ENCODE measurements around the gene YRDC. TPM values are rescaled to one million over a fixed set of nuclear protein-coding genes. Genes with fewer than 3 reads are reported as not detected.

Gene YRDC
- total RNA-seq, 2 experiments from 2014 or later, result 70.4 to 75.3 TPM

DNA sequence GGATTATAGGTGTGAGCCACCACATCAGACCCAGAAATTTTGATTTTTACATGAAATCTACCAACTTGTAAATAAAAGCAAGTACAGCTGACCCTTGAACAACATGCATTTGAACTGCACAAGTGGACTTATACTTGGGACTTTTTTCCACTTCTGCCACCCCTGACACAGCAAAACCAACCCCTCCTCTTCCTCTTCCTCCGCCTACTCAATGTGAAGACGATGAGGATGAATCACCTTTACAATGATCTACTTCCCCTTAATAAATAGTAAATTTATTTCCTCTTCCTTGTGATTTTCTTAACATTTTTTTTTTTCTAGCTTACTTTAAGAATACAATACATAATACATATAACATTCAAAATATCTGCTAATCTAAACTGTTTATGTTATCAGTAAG, 17.5 kb upstream of the YRDC start:
- POLR2A ChIA-PET, result no interaction called here
- CTCF ChIA-PET, result interaction anchor here (1.2 kb wide), 1 partner anchor 8 kb away, joined by 3 read pairs; no protein-coding TSS in a partner anchor

DNA sequence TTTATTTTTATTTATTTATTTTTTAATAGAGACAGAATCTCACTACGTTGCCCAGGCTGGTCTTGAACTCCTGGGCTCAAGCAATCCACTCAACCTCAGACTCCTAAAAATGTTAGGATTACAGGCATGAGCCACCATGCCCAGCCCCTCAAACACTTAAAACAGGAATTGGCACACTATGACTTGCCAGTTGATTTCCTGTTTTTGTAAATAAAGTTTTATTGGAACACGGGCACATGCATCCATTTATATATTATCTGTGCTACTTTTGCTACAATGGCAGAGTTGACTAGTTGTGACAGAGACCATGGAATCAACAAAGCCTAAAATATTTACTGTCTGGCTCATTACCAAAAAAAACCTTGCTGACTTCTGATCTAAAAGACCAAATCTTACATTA, 16.0 kb upstream of the YRDC start:
- ChIA-PET POLR2A (interaction anchor here (1.2 kb wide), 1 partner anchor 108 kb away, joined by 4 read pairs; no protein-coding TSS in a partner anchor), CTCF (interaction anchor here (1.8 kb wide), 1 partner anchor 36 kb away, joined by 8 read pairs; no protein-coding TSS in a partner anchor)

DNA sequence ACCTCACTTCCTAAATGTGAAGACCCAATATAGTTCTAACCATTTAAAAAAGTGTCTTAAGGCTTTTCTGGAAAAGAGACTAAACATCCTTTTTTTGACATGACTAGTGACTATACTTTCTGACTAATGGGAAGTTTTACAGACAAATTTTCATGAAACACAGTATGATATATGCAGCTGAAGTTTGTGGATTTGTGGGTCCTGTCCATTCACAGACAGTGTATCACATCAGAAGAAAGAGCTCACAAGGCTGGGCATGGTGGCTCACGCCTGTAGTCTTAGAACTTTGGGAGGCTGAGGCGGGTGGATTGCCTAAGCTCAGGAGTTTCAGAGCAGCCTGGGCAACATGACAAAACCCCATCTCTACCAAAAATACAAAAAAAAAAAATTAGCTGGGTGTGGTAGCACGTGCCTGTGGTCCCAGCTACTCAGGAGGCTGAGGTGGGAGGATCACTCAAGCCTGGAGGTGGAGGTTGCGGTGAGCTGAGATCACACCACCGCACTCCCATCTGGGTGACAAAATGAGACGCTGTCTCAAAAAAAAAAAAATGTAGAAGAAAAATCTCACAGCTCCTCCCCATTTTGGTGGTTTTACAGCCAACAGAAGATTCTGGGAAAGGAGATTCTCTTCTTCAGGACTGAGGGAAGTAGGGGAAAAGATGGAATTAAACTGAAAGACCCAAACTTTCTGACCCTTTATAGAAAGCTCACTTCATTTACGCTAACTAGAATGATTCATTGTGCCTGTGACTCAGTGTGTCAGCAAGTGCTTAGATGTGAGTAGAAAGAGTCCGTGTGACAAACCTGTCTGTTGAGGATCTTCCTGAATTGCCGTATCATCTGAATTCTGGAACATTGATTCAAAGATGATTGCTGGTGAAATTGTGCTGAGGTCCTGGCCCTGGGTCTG, 15.2 kb upstream of the YRDC start:
- POLR2A ChIA-PET, result interaction anchor here (1.1 to 1.2 kb wide), 2 partner anchors 15 to 108 kb away, joined by 4 read pairs; partner anchors contain the start of genes C1orf122 and YRDC

DNA sequence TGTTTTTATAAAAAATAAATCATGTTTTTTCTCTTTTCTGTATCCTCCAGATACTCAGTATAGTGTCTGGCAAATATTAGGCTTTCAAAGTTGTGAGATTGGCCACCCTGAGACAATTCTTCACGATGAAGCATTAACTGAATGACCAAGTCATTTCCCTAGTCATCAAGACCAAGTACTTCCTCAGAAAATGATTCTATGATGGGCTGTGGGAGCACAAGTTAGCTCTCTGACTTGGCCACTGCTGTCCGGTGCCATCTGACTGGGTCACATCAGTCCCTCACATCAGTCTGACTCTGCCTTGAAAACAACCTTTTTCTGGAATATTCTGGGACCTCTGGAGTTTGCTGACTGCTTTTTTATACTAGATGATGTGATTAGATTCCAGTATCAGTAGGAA, 13.5 kb upstream of the YRDC start:
- CTCF ChIA-PET, result interaction anchor here (0.8 kb wide), 1 partner anchor 13 kb away, joined by 3 read pairs; the partner anchor contains the start of genes C1orf122 and YRDC
- POLR2A ChIA-PET, result interaction anchor here (0.5 kb wide), 1 partner anchor 130 kb away, joined by 5 read pairs; no protein-coding TSS in a partner anchor

More for the DNA sequence above, 15.2 kb upstream of the YRDC start:
- CTCF ChIA-PET, result interaction anchor here (1.0 to 1.8 kb wide), 3 partner anchors 15 to 131 kb away, joined by 3 to 8 read pairs (median 6); partner anchors contain the start of genes C1orf122, CDCA8 and YRDC

DNA sequence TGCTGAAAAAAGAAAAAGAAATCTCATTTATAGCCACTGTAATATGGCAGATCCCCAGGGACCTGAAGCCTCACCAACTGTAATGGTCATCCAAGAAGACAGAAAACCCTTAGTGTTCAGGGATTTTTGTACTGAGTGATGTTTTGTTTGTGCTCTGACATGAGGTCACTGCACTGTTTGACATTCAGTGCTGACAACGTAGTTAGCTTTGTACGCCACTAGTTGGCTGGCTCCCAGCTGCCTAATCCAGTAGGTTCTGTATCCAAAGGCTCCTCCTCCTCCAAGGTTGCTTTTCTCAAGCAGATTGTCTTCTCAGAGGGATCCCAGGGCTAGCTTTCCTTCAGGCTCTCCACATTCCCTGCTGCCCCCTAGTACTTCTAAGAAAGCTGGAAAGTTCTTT, 9.5 kb upstream of the YRDC start:
- ChIA-PET CTCF (interaction anchor here (1.3 kb wide), 1 partner anchor 8 kb away, joined by 3 read pairs; no protein-coding TSS in a partner anchor), POLR2A (interaction anchor here (0.6 kb wide), 1 partner anchor 78 kb away, joined by 3 read pairs; no protein-coding TSS in a partner anchor)

DNA sequence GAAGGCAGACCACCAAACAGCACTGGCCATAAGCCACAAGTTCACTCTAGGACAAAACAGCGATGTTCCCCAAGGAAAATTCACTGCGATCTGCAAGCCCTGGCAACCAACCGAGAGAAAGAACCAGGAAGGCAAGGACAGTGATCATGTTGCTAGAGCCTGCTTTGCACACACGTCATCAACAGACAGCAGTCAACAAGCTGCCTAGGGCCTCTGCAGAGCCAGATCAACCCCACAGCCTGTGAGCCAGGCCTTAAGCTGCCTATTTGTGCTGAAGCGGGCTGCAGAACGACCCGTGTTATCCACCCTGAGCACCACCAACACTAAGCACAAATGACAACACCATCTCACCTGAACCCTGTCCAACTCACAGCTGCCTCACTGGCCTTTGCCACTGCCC, 6.2 kb upstream of the YRDC start:
- POLR2A ChIA-PET, result no interaction called here
- CTCF ChIA-PET, result no interaction called here

DNA sequence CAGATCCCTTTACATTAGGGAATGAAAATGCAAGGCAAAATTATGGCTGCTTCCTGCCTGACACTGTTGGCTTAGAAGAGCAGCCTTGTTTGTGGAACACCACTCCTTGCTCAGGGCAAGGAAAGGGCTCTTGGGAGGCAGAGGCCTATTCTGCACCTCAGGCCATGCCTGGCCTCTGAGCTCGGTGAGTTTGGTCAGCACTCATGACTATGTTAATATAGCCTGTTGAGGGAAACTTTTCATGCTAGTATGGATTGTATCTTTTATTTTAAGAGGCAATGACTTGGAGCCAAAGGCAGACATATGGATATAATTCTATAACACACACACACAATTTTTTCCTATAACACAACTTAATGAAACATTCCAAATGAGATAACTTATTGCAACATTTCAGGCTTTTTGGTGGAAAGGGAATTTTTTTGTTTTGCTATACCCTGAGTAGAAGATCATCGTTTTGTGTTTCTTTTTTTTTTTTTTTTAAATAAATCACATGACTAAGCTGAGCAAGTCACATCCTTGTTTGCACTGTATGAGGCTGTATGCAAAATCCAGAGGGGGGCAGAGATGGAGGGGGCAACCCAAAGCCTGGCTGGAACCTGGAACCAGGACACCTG, 5.6 kb upstream of the YRDC start:
- POLR2A ChIA-PET, result no interaction called here
- CTCF ChIA-PET, result no interaction called here

DNA sequence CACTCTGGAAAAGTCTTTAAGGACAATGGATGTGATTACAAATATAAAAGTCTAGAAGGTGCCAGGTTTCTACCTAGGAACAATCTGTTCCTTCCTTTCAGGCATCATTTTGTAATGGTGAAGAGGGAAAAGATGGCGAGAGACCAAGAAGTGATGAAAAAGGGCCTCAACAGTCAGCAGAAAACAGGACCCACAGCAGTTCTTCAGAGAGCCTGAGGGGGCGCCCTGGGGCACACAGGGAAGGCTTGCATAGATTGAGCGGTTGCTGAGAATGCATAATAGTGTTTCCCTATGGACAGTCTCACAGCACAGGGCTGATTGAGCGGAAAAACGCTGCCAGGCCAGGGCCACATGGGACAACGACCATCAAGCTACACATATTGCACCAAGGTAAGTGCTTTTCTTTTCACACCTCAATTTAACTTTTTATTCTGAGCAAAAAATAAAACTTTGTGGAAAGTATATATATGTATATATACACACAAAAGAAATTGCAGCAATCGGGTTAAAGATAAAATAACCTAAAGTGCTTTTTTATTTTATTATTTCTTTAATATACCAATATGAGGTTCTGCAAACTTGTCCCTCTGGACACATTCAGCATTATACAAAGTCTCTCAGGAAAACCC, 3.1 kb upstream of the YRDC start:
- POLR2A ChIA-PET, result no interaction called here
- CTCF ChIA-PET, result no interaction called here

DNA sequence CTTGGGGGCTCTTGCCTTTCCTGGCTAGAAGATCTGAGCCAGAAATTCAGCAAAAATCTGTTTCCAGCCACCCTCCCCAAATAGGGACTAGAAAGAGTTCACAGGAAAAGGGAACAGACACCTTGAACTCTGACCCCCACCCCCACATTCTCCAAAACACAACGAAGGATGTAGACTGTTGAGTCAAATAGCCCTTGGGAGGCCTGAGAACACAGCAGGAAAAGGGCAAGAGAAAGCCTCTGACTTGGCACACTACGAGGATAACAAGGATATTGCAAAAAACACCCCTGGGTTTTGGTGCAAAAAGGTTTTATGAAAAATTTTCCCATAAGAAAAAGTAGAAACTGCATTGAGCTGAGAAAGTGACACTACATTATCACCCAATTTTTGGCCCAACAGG, 1.9 kb upstream of the YRDC start:
- ChIA-PET CTCF (no interaction called here), POLR2A (no interaction called here)

DNA sequence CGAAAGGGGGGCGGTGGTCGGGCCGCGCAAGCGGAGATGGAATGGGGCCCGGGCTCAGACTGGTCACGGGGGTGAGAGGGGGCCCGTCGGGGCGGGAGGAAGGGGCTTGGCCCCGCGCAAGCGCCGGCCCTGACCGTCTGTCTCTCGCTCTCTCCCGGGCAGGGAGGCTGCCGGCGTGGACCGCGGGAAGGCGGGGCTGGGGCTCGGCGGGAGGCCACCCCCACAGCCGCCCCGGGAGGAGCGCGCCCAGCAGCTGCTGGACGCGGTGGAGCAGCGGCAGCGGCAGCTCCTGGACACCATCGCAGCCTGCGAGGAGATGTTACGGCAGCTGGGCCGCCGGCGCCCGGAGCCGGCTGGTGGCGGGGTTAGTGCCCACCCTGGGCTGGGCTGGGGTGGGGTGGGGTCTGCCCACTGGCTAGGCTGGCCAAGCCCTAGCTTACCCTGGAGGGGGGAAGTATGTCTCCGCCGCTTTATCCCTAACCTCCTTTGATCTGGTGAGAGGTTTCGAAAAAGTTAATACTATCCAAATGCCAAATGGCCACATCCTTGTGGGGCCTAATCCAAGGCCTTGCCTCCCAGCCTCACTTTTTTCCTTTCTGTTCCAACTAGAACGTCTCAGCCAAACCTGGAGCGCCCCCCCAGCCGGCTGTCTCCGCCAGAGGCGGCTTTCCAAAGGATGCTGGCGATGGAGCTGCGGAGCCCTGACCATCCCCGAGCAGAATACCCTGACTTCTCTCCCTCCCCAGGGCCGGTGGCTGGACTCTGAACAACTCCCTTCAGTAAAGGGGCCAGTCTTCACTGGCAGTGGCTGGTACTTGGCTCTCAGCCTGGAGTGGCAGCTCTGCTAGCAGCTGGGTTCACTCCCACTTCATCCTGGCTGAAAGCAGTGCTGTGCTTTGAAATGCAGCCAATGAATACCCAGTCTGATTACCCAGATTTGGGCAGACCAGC, 636 bp upstream of the YRDC start:
- POLR2A ChIA-PET, result interaction anchor here (0.6 to 3.2 kb wide), 6 partner anchors 14 to 245 kb away, joined by 3 to 13 read pairs (median 6); partner anchors contain the start of genes CDCA8 and MTF1
- CTCF ChIA-PET, result interaction anchor here (0.9 to 3.1 kb wide), 4 partner anchors 13 to 118 kb away, joined by 3 to 16 read pairs (median 6); partner anchors contain the start of gene MTF1

DNA sequence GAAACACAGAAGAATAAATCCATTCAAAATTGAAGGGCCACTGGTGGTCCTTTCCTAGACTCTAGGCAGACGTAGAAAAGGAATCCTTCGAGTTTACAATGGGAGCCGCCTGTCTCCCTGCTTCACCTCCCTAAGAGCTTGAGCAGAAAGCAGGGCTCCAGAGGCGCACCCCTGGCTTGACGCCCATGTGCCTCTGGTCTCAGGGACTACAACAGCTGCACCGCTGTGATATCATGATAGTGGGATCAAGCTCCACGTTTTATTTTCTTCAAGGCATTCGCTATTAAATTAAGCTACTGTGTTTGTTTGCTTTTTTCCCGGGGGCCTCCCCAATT, 821 bp downstream of the YRDC start:
- CTCF ChIA-PET, result interaction anchor here (1.1 to 3.1 kb wide), 3 partner anchors 21 to 116 kb away, joined by 3 to 16 read pairs (median 6); partner anchors contain the start of gene MTF1
- POLR2A ChIA-PET, result interaction anchor here (3.2 kb wide), 1 partner anchor 117 kb away, joined by 13 read pairs; a partner anchor contains a TSS

DNA sequence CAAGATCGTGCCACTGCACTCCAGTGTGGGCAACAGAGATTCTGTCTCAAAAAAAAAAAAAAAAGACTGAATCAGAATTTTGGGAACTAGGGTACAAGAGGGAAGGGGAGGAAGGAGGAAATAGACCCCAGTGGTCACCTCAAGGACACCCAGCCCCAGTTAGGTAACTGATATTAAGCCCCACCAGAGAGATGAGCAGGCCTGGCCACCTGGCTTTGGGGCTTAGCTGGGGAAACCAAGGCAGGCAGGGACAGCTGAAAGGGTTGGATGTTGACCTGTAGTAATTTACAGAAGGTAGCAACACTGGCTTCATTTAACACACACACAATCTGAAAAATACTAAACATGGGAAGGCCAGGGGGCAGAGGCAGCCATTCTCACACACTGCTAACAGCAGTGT, 5.6 kb downstream of the YRDC start:
- ChIA-PET POLR2A (no interaction called here), CTCF (interaction anchor here (0.7 kb wide), 1 partner anchor 29 kb away, joined by 3 read pairs; no protein-coding TSS in a partner anchor)

DNA sequence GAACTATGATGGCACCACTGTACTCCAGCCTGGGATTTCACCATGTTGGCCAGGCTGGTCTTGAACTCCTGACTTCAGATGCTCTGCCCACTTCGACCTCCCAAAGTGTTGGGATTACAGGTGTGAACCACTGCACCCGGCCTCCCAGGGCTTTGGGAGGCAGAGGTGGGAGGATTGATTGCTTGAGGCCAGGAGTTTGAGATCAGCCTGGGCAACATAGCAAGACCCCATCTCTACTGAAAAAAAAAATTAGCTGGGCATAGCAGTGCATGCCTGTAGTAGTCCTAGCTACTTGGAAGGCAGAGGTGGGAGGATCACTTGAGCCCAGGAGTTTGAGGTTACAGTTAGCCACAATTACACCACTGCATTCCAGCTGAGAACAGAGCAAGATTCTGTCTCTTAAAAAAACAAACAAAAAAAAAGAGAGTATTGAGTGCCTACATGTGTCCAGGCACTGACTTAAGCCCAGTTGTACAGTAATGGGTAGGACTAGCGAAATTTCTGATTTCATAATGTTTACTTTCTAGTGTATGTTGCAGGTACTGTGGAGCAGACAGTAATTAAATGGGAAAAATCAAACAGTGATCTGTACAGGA, 10.2 kb downstream of the YRDC start:
- ChIA-PET CTCF (interaction anchor here (0.7 to 1.2 kb wide), 2 partner anchors 62 to 230 kb away, joined by 3 read pairs; partner anchors contain the start of gene MTF1), POLR2A (no interaction called here)

DNA sequence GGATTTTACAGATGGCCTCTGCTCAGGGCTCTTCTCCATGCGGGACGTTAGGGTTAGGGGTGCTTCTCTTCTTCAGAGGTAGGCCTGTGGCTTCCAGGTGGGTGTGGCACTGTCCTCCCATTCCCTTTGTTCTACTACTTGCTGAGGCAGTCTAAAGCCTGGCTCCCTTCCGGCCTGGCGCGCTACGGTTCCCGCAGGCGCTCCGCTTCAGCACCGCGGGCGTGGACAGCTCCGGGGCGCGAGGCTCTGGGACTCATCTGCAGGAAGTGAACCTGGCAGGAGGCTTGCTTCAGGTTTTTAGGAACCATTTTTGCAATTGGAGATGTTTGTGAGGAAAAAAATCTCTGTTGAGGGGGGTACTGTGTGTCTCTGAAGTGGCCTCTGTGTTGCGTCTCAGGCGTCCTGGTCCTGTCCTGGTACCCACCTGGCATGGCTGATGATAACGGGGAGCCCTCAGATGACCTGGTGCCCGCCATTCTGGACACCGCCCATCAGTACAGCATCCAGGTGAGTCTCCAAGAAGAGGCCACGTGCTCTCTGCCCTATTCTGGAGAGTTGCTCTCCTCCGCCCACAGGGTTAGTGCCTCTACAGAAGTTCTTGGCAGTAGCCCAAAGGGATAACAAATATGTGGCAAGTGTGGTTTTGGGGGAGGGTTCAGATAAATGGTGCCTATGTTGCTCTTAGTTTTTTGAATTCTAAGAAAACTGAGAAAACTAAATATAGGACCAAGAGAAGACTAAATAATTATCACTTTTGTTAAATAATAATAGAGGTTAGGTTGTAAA, 12.5 kb downstream of the YRDC start:
- CTCF ChIA-PET, result no interaction called here
- POLR2A ChIA-PET, result interaction anchor here (0.6 kb wide), 1 partner anchor 197 kb away, joined by 4 read pairs; no protein-coding TSS in a partner anchor

DNA sequence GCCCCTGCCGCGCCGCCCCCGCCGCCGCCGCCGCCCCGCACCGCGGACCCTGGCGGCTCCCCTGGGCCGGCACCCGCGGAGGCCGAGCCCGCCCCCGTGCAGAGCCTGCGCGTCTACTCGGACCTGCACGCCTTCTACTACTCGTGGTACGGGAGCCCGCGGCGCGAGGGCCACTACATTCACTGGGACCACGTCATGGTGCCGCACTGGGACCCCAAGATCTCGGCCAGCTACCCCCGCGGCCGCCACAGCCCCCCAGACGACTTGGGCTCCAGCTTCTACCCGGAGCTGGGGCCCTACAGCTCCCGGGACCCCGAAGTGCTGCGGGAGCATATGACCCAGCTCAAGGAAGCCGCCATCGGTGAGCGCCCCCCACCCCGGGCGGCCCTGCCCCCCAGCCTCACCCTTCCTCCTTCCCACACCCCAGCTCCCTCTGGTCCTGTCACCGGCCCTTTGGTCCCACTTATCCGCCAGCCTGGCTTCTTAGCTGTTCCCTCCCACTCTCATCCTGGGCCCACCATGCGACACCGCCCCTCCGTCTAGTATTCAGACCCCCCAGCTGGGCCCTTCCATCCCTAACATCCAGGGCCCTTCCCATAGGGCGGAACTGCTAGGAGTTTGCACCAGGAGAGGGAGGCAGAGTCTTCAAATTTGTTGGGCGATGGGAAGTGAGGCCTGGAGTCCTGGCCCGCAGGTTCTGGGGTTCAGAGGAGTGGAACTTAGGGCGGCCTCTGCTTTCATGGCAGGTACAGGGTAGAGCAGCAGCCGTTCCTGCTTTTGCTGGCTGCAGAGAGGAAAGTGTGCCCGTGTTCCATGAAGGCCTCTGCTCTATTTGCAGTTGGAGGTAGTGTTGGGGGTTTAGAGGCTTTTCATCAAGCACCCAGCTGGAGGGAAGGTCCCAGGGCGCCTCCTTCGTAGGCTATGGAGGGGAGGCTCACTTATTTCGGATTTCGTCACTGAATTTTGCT, 13.4 kb downstream of the YRDC start:
- POLR2A ChIA-PET, result no interaction called here
- CTCF ChIA-PET, result no interaction called here

DNA sequence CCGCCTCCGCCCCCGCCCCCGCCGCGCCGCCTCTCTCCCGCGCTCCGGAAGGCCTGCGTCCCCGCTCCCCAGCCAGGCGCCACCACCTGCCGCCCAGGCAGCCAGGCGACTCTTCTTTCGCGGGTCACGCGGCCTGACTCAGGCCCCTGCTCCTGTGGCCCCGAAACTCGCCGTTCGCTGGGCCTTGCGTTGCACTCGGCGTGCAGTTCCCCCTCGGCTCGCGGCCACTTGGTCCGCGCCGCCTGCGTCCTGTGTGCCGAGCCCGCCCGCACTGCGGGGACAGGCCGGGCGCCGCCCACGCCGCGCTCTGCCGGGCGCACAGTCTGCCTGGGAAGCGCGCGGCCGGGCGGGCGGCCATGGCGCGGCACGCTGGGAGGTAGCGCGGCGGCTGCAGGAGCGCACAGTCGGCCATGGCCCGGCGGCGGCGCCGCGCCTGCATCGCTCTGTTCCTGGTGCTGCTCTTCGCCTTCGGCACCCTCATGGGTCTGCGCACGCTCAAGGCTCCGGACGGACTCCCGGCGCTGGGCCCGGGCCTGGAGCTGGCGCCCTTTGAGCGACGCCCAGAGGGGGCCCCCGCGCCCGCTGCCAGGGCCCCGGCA, 14.1 kb downstream of the YRDC start, which contains the start of gene MANEAL:
Gene MANEAL, plus strand, starts transcription at position 75 of the 599 bp plus-strand sequence. Its CDS starts 336 bp downstream, at position 411.
- ChIA-PET POLR2A (no interaction called here), CTCF (no interaction called here)

Data from activated CD8-positive, alpha-beta memory T cell treated with anti-CD3 and anti-CD28 coated beads for 36 hours (primary cell).